ENCODE data around the gene GRHL3.

GRHL3 gene

GRCh38 chr1:24348196-24348595 lies 29.0 kb downstream of the GRHL3 start:
- Histone ChIP-seq H3K9me3 (ENCODE audit: control insufficient read depth in 5 of 5, low read length in 5 of 5) (no peaks in the 10 kb centered on the region), H3K4me3 (ENCODE audit: low read depth in 1 of 5, low read length in 5 of 5) (no peak overlapping the region), H3K4me1 (ENCODE audit: control insufficient read depth in 5 of 5, insufficient read depth in 5 of 5, low read length in 5 of 5) (no peaks in the 10 kb centered on the region), H3K9ac (ENCODE audit: low read length in 5 of 5) (no peak overlapping the region), H3K36me3 (ENCODE audit: control insufficient read depth in 5 of 5, insufficient read depth in 5 of 5, low read length in 5 of 5) (no peaks in the 10 kb centered on the region), H3K27ac (ENCODE audit: low read depth, low read length) (no peak overlapping the region), H3K27me3 (ENCODE audit: control insufficient read depth in 5 of 5, insufficient read depth in 4 of 5, low read length in 5 of 5) (peaks cover 0 to 14% (median 4%) of the 10 kb centered on the region in 5 donors)

- Histone ChIP-seq H3K4me1 (ENCODE audit: control insufficient read depth in 5 of 5, insufficient read depth in 5 of 5, low read length in 5 of 5) (no peaks in the 10 kb centered on the region), H3K27me3 (ENCODE audit: control insufficient read depth in 5 of 5, insufficient read depth in 4 of 5, low read length in 5 of 5) (peaks cover 0 to 14% (median 4%) of the 10 kb centered on the region in 5 donors), H3K27ac (ENCODE audit: low read depth, low read length) (no peak overlapping the region), H3K9me3 (ENCODE audit: control insufficient read depth in 5 of 5, low read length in 5 of 5) (no peaks in the 10 kb centered on the region), H3K36me3 (ENCODE audit: control insufficient read depth in 5 of 5, insufficient read depth in 5 of 5, low read length in 5 of 5) (no peaks in the 10 kb centered on the region), H3K4me3 (ENCODE audit: low read depth in 1 of 5, low read length in 5 of 5) (no peak overlapping the region), H3K9ac (ENCODE audit: low read length in 5 of 5) (no peak overlapping the region)
Measured at GRCh38 chr1:24349891-24350290, 30.7 kb downstream of the GRHL3 start.

- Histone ChIP-seq H3K36me3 (ENCODE audit: control insufficient read depth in 5 of 5, insufficient read depth in 5 of 5, low read length in 5 of 5) (no peaks in the 10 kb centered on the region), H3K27ac (ENCODE audit: low read depth, low read length) (no peak overlapping the region), H3K9ac (ENCODE audit: low read length in 5 of 5) (no peak overlapping the region), H3K4me1 (ENCODE audit: control insufficient read depth in 5 of 5, insufficient read depth in 5 of 5, low read length in 5 of 5) (no peaks in the 10 kb centered on the region), H3K4me3 (ENCODE audit: low read depth in 1 of 5, low read length in 5 of 5) (no peak overlapping the region), H3K9me3 (ENCODE audit: control insufficient read depth in 5 of 5, low read length in 5 of 5) (no peaks in the 10 kb centered on the region), H3K27me3 (ENCODE audit: control insufficient read depth in 5 of 5, insufficient read depth in 4 of 5, low read length in 5 of 5) (peaks cover 0 to 14% (median 4%) of the 10 kb centered on the region in 5 donors)
Measured at GRCh38 chr1:24351247-24351646, 32.1 kb downstream of the GRHL3 start.

GRCh38 chr1:24351918-24352627 lies 32.9 kb downstream of the GRHL3 start:
- Histone ChIP-seq H3K36me3 (ENCODE audit: control insufficient read depth in 5 of 5, insufficient read depth in 5 of 5, low read length in 5 of 5) (peaks cover 0 to 4% (median 1%) of the 10 kb centered on the region in 5 donors), H3K27me3 (ENCODE audit: control insufficient read depth in 5 of 5, insufficient read depth in 4 of 5, low read length in 5 of 5) (peaks cover 0 to 8% (median 4%) of the 10 kb centered on the region in 5 donors), H3K9ac (ENCODE audit: low read length in 5 of 5) (no peak overlapping the region), H3K27ac (ENCODE audit: low read depth, low read length) (no peak overlapping the region), H3K4me1 (ENCODE audit: control insufficient read depth in 5 of 5, insufficient read depth in 5 of 5, low read length in 5 of 5) (no peaks in the 10 kb centered on the region), H3K4me3 (ENCODE audit: low read depth in 1 of 5, low read length in 5 of 5) (no peak overlapping the region), H3K9me3 (ENCODE audit: control insufficient read depth in 5 of 5, low read length in 5 of 5) (no peaks in the 10 kb centered on the region)

- Histone ChIP-seq H3K27me3 (ENCODE audit: control insufficient read depth in 5 of 5, insufficient read depth in 4 of 5, low read length in 5 of 5) (peaks cover 0 to 8% (median 0%) of the 10 kb centered on the region in 5 donors), H3K36me3 (ENCODE audit: control insufficient read depth in 5 of 5, insufficient read depth in 5 of 5, low read length in 5 of 5) (peaks cover 0 to 17% (median 11%) of the 10 kb centered on the region in 5 donors)
Measured at GRCh38 chr1:24353292-24353891, 34.2 kb downstream of the GRHL3 start.

GRCh38 chr1:24355466-24355865 lies 36.3 kb downstream of the GRHL3 start:
- H3K9ac ChIP-seq (ENCODE audit: low read length in 5 of 5), result no peak overlapping the region
- H3K27ac ChIP-seq (ENCODE audit: low read depth, low read length), result no peak overlapping the region
- H3K27me3 ChIP-seq (ENCODE audit: control insufficient read depth in 5 of 5, insufficient read depth in 4 of 5, low read length in 5 of 5), result peaks cover 0 to 3% (median 0%) of the 10 kb centered on the region in 5 donors
- no peak overlapping the region for H3K4me3 ChIP-seq (ENCODE audit: low read depth in 1 of 5, low read length in 5 of 5)
- no peaks in the 10 kb centered on the region for H3K9me3 ChIP-seq (ENCODE audit: control insufficient read depth in 5 of 5, low read length in 5 of 5)
- H3K36me3 ChIP-seq (ENCODE audit: control insufficient read depth in 5 of 5, insufficient read depth in 5 of 5, low read length in 5 of 5), result peaks cover 0 to 31% (median 17%) of the 10 kb centered on the region in 5 donors
- peaks cover 0 to 15% (median 3%) of the 10 kb centered on the region in 5 donors for H3K4me1 ChIP-seq (ENCODE audit: control insufficient read depth in 5 of 5, insufficient read depth in 5 of 5, low read length in 5 of 5)

More at GRCh38 chr1:24353292-24353891, 34.2 kb downstream of the GRHL3 start:
- no peaks in the 10 kb centered on the region for H3K9me3 ChIP-seq (ENCODE audit: control insufficient read depth in 5 of 5, low read length in 5 of 5)
- no peak overlapping the region for H3K9ac ChIP-seq (ENCODE audit: low read length in 5 of 5)
- no peak overlapping the region for H3K27ac ChIP-seq (ENCODE audit: low read depth, low read length)
- H3K4me3 ChIP-seq (ENCODE audit: low read depth in 1 of 5, low read length in 5 of 5), result no peak overlapping the region
- H3K4me1 ChIP-seq (ENCODE audit: control insufficient read depth in 5 of 5, insufficient read depth in 5 of 5, low read length in 5 of 5), result peaks cover 0 to 6% (median 2%) of the 10 kb centered on the region in 5 donors

GRCh38 chr1:24357038-24357437 lies 37.9 kb downstream of the GRHL3 start:
- Histone ChIP-seq H3K27ac (ENCODE audit: low read depth, low read length) (no peak overlapping the region), H3K27me3 (ENCODE audit: control insufficient read depth in 5 of 5, insufficient read depth in 4 of 5, low read length in 5 of 5) (peaks cover 0 to 2% (median 0%) of the 10 kb centered on the region in 5 donors), H3K9ac (ENCODE audit: low read length in 5 of 5) (no peak overlapping the region), H3K9me3 (ENCODE audit: control insufficient read depth in 5 of 5, low read length in 5 of 5) (no peaks in the 10 kb centered on the region), H3K4me3 (ENCODE audit: low read depth in 1 of 5, low read length in 5 of 5) (no peak overlapping the region), H3K36me3 (ENCODE audit: control insufficient read depth in 5 of 5, insufficient read depth in 5 of 5, low read length in 5 of 5) (peaks cover 0 to 31% (median 17%) of the 10 kb centered on the region in 5 donors), H3K4me1 (ENCODE audit: control insufficient read depth in 5 of 5, insufficient read depth in 5 of 5, low read length in 5 of 5) (peaks cover 0 to 15% (median 3%) of the 10 kb centered on the region in 5 donors)

GRCh38 chr1:24360681-24361080 lies 41.5 kb downstream of the GRHL3 start:
- peaks cover 0 to 43% (median 17%) of the 10 kb centered on the region in 5 donors for H3K36me3 ChIP-seq (ENCODE audit: control insufficient read depth in 5 of 5, insufficient read depth in 5 of 5, low read length in 5 of 5)
- no peak overlapping the region for H3K9ac ChIP-seq (ENCODE audit: low read length in 5 of 5)
- no peaks in the 10 kb centered on the region for H3K27me3 ChIP-seq (ENCODE audit: control insufficient read depth in 5 of 5, insufficient read depth in 4 of 5, low read length in 5 of 5)
- no peaks in the 10 kb centered on the region for H3K9me3 ChIP-seq (ENCODE audit: control insufficient read depth in 5 of 5, low read length in 5 of 5)
- H3K27ac ChIP-seq (ENCODE audit: low read depth, low read length), result no peak overlapping the region
- H3K4me3 ChIP-seq (ENCODE audit: low read depth in 1 of 5, low read length in 5 of 5), result no peak overlapping the region
- peaks cover 0 to 17% (median 3%) of the 10 kb centered on the region in 5 donors for H3K4me1 ChIP-seq (ENCODE audit: control insufficient read depth in 5 of 5, insufficient read depth in 5 of 5, low read length in 5 of 5)

GRCh38 chr1:24361811-24362210 lies 42.7 kb downstream of the GRHL3 start:
- H3K27ac ChIP-seq (ENCODE audit: low read depth, low read length), result no peak overlapping the region
- H3K9ac ChIP-seq (ENCODE audit: low read length in 5 of 5), result no peak overlapping the region
- peaks cover 0 to 45% (median 19%) of the 10 kb centered on the region in 5 donors for H3K36me3 ChIP-seq (ENCODE audit: control insufficient read depth in 5 of 5, insufficient read depth in 5 of 5, low read length in 5 of 5)
- no peak overlapping the region for H3K4me3 ChIP-seq (ENCODE audit: low read depth in 1 of 5, low read length in 5 of 5)
- no peaks in the 10 kb centered on the region for H3K9me3 ChIP-seq (ENCODE audit: control insufficient read depth in 5 of 5, low read length in 5 of 5)
- H3K4me1 ChIP-seq (ENCODE audit: control insufficient read depth in 5 of 5, insufficient read depth in 5 of 5, low read length in 5 of 5), result peaks cover 0 to 17% (median 3%) of the 10 kb centered on the region in 5 donors
- H3K27me3 ChIP-seq (ENCODE audit: control insufficient read depth in 5 of 5, insufficient read depth in 4 of 5, low read length in 5 of 5), result no peaks in the 10 kb centered on the region

- H3K9ac ChIP-seq (ENCODE audit: low read length in 5 of 5), result no peak overlapping the region
- no peaks in the 10 kb centered on the region for H3K27me3 ChIP-seq (ENCODE audit: control insufficient read depth in 5 of 5, insufficient read depth in 4 of 5, low read length in 5 of 5)
- no peaks in the 10 kb centered on the region for H3K9me3 ChIP-seq (ENCODE audit: control insufficient read depth in 5 of 5, low read length in 5 of 5)
- H3K4me1 ChIP-seq (ENCODE audit: control insufficient read depth in 5 of 5, insufficient read depth in 5 of 5, low read length in 5 of 5), result peaks cover 0 to 17% (median 3%) of the 10 kb centered on the region in 5 donors
- H3K27ac ChIP-seq (ENCODE audit: low read depth, low read length), result no peak overlapping the region
- H3K4me3 ChIP-seq (ENCODE audit: low read depth in 1 of 5, low read length in 5 of 5), result no peak overlapping the region
- peaks cover 0 to 42% (median 18%) of the 10 kb centered on the region in 5 donors for H3K36me3 ChIP-seq (ENCODE audit: control insufficient read depth in 5 of 5, insufficient read depth in 5 of 5, low read length in 5 of 5)
Measured at GRCh38 chr1:24362396-24362795, 43.2 kb downstream of the GRHL3 start.
